Esophagus squamous epithelium (tissue), 5 donors: Measurements from ENCODE around the gene AP3D1. TPM values are rescaled to one million over a fixed set of nuclear protein-coding genes. Genes with fewer than 3 reads are reported as not detected.
"Not testable (repeated sequence)": the region's sequence is repeated elsewhere in the genome, so short reads cannot be mapped to it uniquely, and the experiment has no call there.

Experiments
- DNase-seq: peaks from one replicate; lab custom pipeline; 2025; lab: John Stamatoyannopoulos, UW
- H3K27ac ChIP-seq, 4 donors: fragments of 200-600 bp; sonication (generic); one replicate each; pipeline ENCODE4 v1.5.1; 2016 to 2019; ENCODE audit warnings: mild to moderate bottlenecking in 1 of 4
- H3K27me3 ChIP-seq, 4 donors: fragments of 200-600 bp; sonication (generic); 1 replicate in 3 of 4; 2 replicates in 1 of 4; pipeline versions ENCODE4 v1.5.1 to v1.6.0; 2017 to 2021; ENCODE audit warnings: antibody characterized with exemption in 1 of 4
- H3K36me3 ChIP-seq, 3 donors: fragments of 200-600 bp; sonication (generic); one replicate each; pipeline ENCODE4 v1.5.1; 2016 to 2019
- H3K4me1 ChIP-seq, 3 donors: fragments of 200-600 bp; sonication (generic); one replicate each; pipeline ENCODE4 v1.5.1; 2017 to 2019
- H3K4me3 ChIP-seq, 4 donors: fragments of 200-600 bp; sonication (generic); 1 replicate in 3 of 4; 2 replicates in 1 of 4; pipeline ENCODE4 v1.5.1; 2016 to 2019; ENCODE audit warnings: mild to moderate bottlenecking in 2 of 4, moderate library complexity in 1 of 4
- H3K9me3 ChIP-seq, 3 donors: fragments of 200-600 bp; sonication (generic); one replicate each; pipeline ENCODE4 v1.5.1; 2016 to 2019
- POLR2A ChIP-seq, 4 donors: fragments of 450-650 bp; IDR thresholded peaks; one replicate each; pipeline ENCODE4 v1.6.1; 2017; ENCODE audit warnings: antibody characterized with exemption in 4 of 4, mild to moderate bottlenecking in 4 of 4, moderate library complexity in 3 of 4
- WGBS, 2 donors: methylation state at CpG; one replicate each; pipeline ENCODE4 v1.1.5; 2018; 5-methylcytosine and 5-hydroxymethylcytosine counted together
- intact Hi-C: fragments of 100-400 bp; cut with DNase I; formaldehyde crosslinking; loops from one replicate; pipeline ENCODE4 v1.15.0; 2022
- total RNA-seq, 4 donors: library from RNA; depleted of rRNA; stranded (reverse); fragments of >200 nt; gene quantifications; one replicate each; pipeline ENCODE4 v1.1.0, GENCODE V29; 2016
- TF ChIP-seq, protein P1 (sequence below), 6 experiments: fragments of 450-650 bp in 4 of 6; fragments of 200-600 bp in 2 of 6; sonication (generic) in 2 of 6; IDR thresholded peaks; one replicate each; pipeline ENCODE4 v1.5.1; 2016 to 2019; ENCODE audit warnings: antibody characterized with exemption in 6 of 6, mild to moderate bottlenecking in 4 of 6, moderate library complexity in 4 of 6
- donor health status: DM: yes; HTN: yes; CAD: no.

Gene AP3D1
- total RNA-seq, result 10 to 100 TPM; 47.7 to 99.9 (median 71.8) TPM

- Histone ChIP-seq H3K27ac (peak within 1 kb of the TSS; percentile 91 to 95 (median 94)), H3K36me3 (peaks cover 0 to 4% (median 0%) of the 10 kb centered on the region in 3 donors), H3K4me1 (peaks cover 18 to 78% (median 29%) of the 10 kb centered on the region in 3 donors), H3K27me3 (no peaks in the 10 kb centered on the region), H3K9me3 (no peaks in the 10 kb centered on the region), H3K4me3 (peak within 1 kb of the TSS; percentile 77 to 100 (median 95))
- DNase-seq, result peak; percentile 96
- TF ChIP-seq, protein P1, sequence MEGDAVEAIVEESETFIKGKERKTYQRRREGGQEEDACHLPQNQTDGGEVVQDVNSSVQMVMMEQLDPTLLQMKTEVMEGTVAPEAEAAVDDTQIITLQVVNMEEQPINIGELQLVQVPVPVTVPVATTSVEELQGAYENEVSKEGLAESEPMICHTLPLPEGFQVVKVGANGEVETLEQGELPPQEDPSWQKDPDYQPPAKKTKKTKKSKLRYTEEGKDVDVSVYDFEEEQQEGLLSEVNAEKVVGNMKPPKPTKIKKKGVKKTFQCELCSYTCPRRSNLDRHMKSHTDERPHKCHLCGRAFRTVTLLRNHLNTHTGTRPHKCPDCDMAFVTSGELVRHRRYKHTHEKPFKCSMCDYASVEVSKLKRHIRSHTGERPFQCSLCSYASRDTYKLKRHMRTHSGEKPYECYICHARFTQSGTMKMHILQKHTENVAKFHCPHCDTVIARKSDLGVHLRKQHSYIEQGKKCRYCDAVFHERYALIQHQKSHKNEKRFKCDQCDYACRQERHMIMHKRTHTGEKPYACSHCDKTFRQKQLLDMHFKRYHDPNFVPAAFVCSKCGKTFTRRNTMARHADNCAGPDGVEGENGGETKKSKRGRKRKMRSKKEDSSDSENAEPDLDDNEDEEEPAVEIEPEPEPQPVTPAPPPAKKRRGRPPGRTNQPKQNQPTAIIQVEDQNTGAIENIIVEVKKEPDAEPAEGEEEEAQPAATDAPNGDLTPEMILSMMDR (IDR thresholded peaks at IDR 0.05), result peak in 2 of 6 experiments; percentile 4 to 10
- TF ChIP-seq POLR2A (IDR thresholded peaks at IDR 0.05), result peak in 1 of 4 donors; percentile 31
- intact Hi-C loops, result loop anchor here (10.0 kb wide), 2 partner anchors 83 to 243 kb away; partner anchors contain the start of genes PLEKHJ1 and SF3A2
- 4 to 5% methylated on average over 11 to 16 of the region's 74 CpGs for WGBS, 2 donors
These were observed at the start of gene AP3D1 for GRCh38 chr19:2151339-2152229. AP3D1 (minus strand) TSS chr19:2151566; CDS start chr19:2151334, 232 bp downstream.

- DNase-seq, intact Hi-C loops, H3K27ac ChIP-seq, H3K9me3 ChIP-seq, H3K27me3 ChIP-seq, H3K4me3 ChIP-seq: not testable (repeated sequence)
- H3K4me1 ChIP-seq, result peaks cover 13 to 47% (median 14%) of the 10 kb centered on the region in 3 donors
- 94 to 95% methylated on average over 47 to 50 of the region's 50 CpGs for WGBS, 2 donors
- peaks cover 3 to 78% (median 4%) of the 10 kb centered on the region in 3 donors for H3K36me3 ChIP-seq
These were observed 49.4 kb upstream of the AP3D1 start for GRCh38 chr19:2200624-2201294.

GRCh38 chr19:2199861-2200623, 48.7 kb upstream of the AP3D1 start:
- peaks cover 3 to 85% (median 5%) of the 10 kb centered on the region in 3 donors for H3K36me3 ChIP-seq
- no peak overlapping the region for H3K4me3 ChIP-seq
- H3K9me3 ChIP-seq, result no peaks in the 10 kb centered on the region
- H3K27me3 ChIP-seq, result no peaks in the 10 kb centered on the region
- peaks cover 13 to 40% (median 13%) of the 10 kb centered on the region in 3 donors for H3K4me1 ChIP-seq
- 78 to 82% methylated on average over 8 to 12 of the region's 37 CpGs for WGBS, 2 donors
- TF ChIP-seq POLR2A (IDR thresholded peaks at IDR 0.05), result no peak
- TF ChIP-seq, protein P1 (IDR thresholded peaks at IDR 0.05), result no peak
- DNase-seq, result no peak
- no peak overlapping the region for H3K27ac ChIP-seq
- intact Hi-C loops, result no loop called here

DNA sequence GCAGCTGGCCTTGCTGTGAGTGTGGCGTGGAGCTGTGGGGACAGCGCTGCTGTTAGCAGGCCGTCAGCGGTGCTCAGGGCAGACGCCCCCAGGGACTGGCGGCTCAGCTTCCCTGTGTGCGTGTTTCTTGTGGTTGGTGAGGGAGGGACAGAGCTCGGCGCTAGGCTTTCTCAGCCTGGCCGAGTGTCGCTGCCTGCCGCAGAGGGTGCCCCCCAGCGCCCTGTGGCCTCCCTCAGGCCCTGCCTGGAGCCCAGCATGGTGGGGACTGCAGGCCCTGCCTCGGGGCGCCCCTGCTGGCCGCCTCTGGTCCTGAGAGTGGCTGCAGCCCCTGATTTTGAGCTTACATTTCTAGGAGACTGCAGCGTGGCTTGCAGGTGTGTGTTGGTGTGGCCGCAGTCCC, 47.8 kb upstream of the AP3D1 start:
- no peaks in the 10 kb centered on the region for H3K9me3 ChIP-seq
- H3K4me3 ChIP-seq, result no peak overlapping the region
- no peaks in the 10 kb centered on the region for H3K27me3 ChIP-seq
- no peak overlapping the region for H3K27ac ChIP-seq
- 78 to 85% methylated on average over 2 to 6 of the region's 18 CpGs for WGBS, 2 donors
- intact Hi-C loops, result no loop called here
- peaks cover 3 to 94% (median 12%) of the 10 kb centered on the region in 3 donors for H3K36me3 ChIP-seq
- no peak for DNase-seq
- TF ChIP-seq, protein P1 (IDR thresholded peaks at IDR 0.05), result no peak
- TF ChIP-seq POLR2A (IDR thresholded peaks at IDR 0.05), result no peak
- H3K4me1 ChIP-seq, result peaks cover 8 to 32% (median 11%) of the 10 kb centered on the region in 3 donors

DNA sequence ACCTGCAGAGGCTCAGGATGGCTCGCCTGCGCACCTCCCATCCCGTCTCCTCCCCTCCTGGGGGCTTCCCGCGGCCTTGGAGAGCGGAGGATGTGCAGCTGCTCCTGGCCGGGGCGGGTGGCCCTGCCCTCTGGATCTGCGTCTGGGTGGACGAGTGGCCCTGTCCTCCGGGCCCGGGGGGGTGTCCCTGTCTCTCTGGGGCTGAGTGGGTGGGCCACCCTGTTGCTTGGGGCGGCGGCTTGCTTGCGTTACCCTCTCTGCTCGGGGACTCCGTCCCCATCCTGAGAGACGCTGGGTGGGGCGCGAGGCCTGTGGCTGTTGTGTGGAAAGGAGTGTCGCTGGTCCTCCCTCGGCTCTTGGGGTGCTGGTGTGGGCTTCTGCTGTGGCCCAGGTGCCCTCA, 47.0 kb upstream of the AP3D1 start:
- Histone ChIP-seq H3K9me3 (no peaks in the 10 kb centered on the region), H3K27me3 (no peaks in the 10 kb centered on the region), H3K27ac (no peak overlapping the region), H3K4me1 (peaks cover 0 to 23% (median 4%) of the 10 kb centered on the region in 3 donors), H3K4me3 (no peak overlapping the region), H3K36me3 (peaks cover 0 to 95% (median 16%) of the 10 kb centered on the region in 3 donors)
- no peak for TF ChIP-seq POLR2A (IDR thresholded peaks at IDR 0.05)
- TF ChIP-seq, protein P1 (IDR thresholded peaks at IDR 0.05), result no peak
- 95% methylated on average over 4 of the region's 22 CpGs for WGBS, 2 donors
- DNase-seq, result no peak
- intact Hi-C loops, result no loop called here
